Heart left ventricle (tissue), 13 donors: Measurements from ENCODE around the gene GRM3.

Experiments used
- POLR2A ChIP-seq, 2 donors: fragments of 450-650 bp; IDR thresholded peaks; one replicate each; pipeline ENCODE4 v1.6.1; 2017; ENCODE audit warnings: antibody characterized with exemption in 2 of 2, mild to moderate bottlenecking in 2 of 2, moderate library complexity in 2 of 2
- TF ChIP-seq, protein P1 (sequence below), 12 donors: fragments of 200-600 bp; sonication (generic) in 4 of 12; IDR thresholded peaks; one replicate each; pipeline versions ENCODE4 v1.5.0 to v1.8.0; 2018 to 2022; ENCODE audit warnings: antibody characterized with exemption in 12 of 12, mild to moderate bottlenecking in 5 of 12
- donor health status: ischemic (EF 13 %, LVEDD 7.1; RV severe dilation, severe dysfunction).
- donor health status: DM: no; HTN: yes; CAD: no.
- donor health status: DM: no; HTN: no; CAD: no.
- donor health status: ischemic (EF 25% LVEDD 6.9; RV normal size, moderate dysfunction).
- donor health status: ischemic (EF 25% LVEDD 5.7; RV mildly dilated, moderate dysfunction).
- donor health status: ischemic (EF 35%, LVEDD 5.7; RV mildly dilated, moderate dysfunction).
- donor health status: nonischemic (EF 11% LVEDD 7.7; RV severe dilation, severe dysfunction).
- donor health status: DM: yes; HTN: yes; CAD: no.
- donor health status: PGD.
- donor health status: ischemic (EF 29% LVEDD 5.4; RV normal size, mild dysfunction).
- donor health status: nonischemic (EF 23%, LVEDD 6.1; RV moderate dilation, normal function).

DNA sequence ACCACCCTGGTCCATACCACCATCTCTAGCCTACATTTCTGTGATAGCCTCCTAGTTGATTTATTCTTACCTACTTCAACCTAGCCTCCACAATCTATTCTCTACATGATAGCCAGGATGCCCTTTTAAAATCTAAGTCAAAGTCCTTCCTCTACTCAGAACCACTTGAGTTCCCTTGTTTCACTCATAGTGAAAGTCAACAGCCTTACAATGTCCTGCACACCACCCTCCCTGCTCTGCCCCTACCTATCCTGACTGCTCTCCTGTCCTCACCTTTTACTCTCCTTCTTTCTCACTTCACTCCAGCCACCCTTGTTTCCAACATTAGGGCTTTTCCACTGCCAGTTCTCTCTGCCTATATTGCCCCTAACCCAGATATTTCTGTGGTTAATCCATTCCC is 146.7 kb downstream of the GRM3 start:
- TF ChIP-seq, protein P1, sequence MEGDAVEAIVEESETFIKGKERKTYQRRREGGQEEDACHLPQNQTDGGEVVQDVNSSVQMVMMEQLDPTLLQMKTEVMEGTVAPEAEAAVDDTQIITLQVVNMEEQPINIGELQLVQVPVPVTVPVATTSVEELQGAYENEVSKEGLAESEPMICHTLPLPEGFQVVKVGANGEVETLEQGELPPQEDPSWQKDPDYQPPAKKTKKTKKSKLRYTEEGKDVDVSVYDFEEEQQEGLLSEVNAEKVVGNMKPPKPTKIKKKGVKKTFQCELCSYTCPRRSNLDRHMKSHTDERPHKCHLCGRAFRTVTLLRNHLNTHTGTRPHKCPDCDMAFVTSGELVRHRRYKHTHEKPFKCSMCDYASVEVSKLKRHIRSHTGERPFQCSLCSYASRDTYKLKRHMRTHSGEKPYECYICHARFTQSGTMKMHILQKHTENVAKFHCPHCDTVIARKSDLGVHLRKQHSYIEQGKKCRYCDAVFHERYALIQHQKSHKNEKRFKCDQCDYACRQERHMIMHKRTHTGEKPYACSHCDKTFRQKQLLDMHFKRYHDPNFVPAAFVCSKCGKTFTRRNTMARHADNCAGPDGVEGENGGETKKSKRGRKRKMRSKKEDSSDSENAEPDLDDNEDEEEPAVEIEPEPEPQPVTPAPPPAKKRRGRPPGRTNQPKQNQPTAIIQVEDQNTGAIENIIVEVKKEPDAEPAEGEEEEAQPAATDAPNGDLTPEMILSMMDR (IDR thresholded peaks at IDR 0.05): no peak
- no peak for TF ChIP-seq POLR2A (IDR thresholded peaks at IDR 0.05)
